MM.1S (cell line): ENCODE measurements around the gene GDF11.

Experiments used
- CTCF ChIP-seq: fragments of 300-600 bp; sonication (generic); IDR thresholded peaks from 2 replicates; pipeline ENCODE4 v1.5.1; 2016; ENCODE audit warnings: antibody characterized with exemption, low read length, mixed read lengths
- EZH2 ChIP-seq: fragments of 300-600 bp; sonication (generic); optimal IDR thresholded peaks from 2 replicates; pipeline ENCODE3; 2017; ENCODE audit warnings: low read depth, mild to moderate bottlenecking, antibody characterized with exemption, low read length, mixed read lengths

GRCh38 chr12:55698241-55698955 is 44.5 kb upstream of the GDF11 start:
- TF ChIP-seq CTCF (no peak), EZH2 (no peak)
